Umbilical cord (tissue), 2 donors: Measurements from ENCODE around the gene CNPY4. TPM values are rescaled to one million over a fixed set of nuclear protein-coding genes. Genes with fewer than 3 reads are reported as not detected.
A peak's percentile ranks its signal among the peaks of the same experiment; 100 is the strongest.

Source experiments
- DNase-seq: peaks from one replicate; pipeline ENCODE4 v3.0.0-alpha.2; 2015; ENCODE audit warnings: low spot score
- total RNA-seq: library from RNA; depleted of rRNA; stranded (reverse); fragments of >200 nt; gene quantifications from one replicate; pipeline ENCODE4 v1.2.3, GENCODE V29; 2014; ENCODE audit warnings: low replicate concordance; ENCODE audit not compliant: insufficient read depth

Gene CNPY4, protein sequence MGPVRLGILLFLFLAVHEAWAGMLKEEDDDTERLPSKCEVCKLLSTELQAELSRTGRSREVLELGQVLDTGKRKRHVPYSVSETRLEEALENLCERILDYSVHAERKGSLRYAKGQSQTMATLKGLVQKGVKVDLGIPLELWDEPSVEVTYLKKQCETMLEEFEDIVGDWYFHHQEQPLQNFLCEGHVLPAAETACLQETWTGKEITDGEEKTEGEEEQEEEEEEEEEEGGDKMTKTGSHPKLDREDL
- 33.0 TPM for total RNA-seq

DNA sequence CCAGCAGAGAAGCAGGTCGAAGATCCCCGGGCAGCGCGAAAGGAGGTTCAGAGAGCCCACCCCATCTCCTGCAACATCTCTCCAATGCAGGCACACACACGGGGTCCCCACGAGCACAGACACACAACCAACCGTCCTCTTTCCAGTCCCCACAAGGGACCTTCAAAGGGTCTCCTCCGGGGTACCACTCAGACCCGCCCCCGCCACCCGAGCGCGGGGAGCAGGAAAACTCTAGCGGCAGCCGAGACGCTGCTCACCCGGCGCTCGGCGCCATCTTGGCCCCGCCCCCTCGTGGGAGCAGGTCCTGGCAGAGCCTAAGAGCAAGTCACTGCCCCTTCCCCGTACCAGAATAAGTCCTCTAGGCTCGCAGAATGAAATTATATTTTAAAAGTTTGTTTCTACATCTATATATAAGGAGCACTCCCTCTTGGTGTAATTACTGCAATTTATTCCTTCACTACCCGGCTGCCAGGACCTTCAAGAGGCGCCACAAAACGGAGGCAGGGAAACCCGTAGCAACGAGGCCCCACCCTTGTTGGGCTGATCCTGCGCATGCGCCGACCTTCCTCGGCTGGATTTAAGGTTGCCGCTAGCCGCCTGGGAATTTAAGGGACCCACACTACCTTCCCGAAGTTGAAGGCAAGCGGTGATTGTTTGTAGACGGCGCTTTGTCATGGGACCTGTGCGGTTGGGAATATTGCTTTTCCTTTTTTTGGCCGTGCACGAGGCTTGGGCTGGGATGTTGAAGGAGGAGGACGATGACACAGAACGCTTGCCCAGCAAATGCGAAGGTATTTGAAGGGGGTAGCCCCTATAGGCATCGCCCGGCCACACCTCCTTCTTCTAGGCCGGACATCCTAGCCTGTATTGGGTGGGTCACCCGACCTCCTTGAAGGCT lies at the start of gene CNPY4, which contains the start of gene TAF6:
Gene CNPY4 (plus strand): TSS at position 563 of the 898 bp plus-strand sequence. CDS start 111 bp downstream, at position 674.
Gene TAF6 (minus strand): TSS at position 287 of the 898 bp plus-strand sequence. CDS start 5,149 bp downstream, outside the sequence.
- peak; percentile 98 for DNase-seq

GRCh38 chr7:100069991-100070390 lies 49.4 kb upstream of the CNPY4 start:
- no peak for DNase-seq

DNA sequence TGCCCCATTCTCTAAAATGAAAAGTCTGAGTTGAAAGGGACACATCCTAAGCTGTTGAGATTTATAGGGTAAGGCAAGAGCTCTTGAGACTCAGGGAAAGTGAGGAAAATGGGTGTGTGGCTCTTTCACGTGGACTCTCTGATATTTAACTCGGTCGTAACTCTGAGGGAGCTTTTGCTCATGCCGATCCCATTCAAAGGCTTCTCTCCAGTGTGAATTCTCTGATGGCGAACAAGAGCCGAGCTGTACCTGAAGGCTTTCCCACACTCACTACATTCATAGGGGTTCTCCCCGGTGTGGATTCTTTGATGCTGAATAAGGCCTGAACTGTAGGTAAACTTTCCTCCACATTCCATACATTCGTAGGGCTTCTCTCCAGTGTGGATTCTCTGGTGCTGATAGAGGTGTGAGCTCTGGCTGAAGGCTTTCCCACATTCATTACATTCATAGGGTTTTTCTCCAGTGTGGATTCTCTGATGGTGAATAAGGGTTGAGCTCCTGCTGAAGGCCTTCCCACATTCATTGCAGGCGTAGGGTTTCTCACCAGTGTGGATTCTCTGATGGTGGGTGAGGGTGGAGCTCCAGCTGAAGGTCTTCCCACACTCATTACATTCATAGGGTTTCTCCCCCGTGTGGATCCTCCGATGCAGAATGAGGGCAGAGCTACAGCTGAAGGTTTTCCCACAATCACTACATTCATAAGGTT lies 48.3 kb upstream of the CNPY4 start:
- DNase-seq: no peak

DNA sequence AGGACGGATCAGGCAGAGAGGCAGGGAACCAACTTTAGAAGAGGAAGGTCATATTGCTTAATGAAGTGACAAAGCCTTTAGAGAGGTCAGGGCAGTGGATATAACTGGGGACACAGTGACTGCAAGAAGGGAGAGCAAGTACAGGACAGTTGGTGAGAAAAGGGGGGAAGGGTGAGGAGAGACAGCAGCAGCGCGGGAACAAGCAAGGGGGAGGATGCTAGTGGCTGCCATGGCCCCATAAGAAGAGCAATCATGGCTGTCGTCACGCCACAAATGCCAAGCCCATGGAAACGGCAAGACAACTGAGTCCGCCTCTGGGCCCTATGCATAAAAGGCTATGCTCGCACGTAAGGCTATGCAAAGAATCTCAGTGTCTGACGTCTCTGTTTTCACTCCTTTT lies 47.0 kb upstream of the CNPY4 start:
- DNase-seq: no peak

GRCh38 chr7:100074841-100075240 lies 44.6 kb upstream of the CNPY4 start:
- no peak for DNase-seq

DNA sequence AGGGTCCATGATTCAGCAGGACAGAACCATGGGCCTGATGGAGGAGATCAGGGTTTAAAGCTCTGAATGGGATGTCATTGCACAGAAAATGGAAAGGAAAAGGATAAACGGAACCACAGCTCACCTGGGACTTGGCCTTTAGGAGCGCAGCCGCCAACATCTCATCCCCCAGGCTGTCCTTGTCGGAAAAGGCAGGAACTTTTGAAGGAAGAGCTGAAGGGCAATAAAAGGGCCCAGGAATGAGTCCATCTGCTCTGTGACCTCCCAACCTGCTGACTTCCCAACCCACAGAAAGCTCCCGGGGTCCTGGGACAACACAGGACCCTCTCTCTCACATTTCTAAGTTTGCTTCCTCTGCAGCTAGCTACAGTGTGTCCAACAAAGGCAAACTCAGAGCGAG lies 44.0 kb upstream of the CNPY4 start:
- DNase-seq: no peak

- DNase-seq: no peak
Measured at GRCh38 chr7:100077205-100077604, 42.2 kb upstream of the CNPY4 start.

- DNase-seq: no peak
Measured at GRCh38 chr7:100079024-100079560, 40.3 kb upstream of the CNPY4 start.

DNA sequence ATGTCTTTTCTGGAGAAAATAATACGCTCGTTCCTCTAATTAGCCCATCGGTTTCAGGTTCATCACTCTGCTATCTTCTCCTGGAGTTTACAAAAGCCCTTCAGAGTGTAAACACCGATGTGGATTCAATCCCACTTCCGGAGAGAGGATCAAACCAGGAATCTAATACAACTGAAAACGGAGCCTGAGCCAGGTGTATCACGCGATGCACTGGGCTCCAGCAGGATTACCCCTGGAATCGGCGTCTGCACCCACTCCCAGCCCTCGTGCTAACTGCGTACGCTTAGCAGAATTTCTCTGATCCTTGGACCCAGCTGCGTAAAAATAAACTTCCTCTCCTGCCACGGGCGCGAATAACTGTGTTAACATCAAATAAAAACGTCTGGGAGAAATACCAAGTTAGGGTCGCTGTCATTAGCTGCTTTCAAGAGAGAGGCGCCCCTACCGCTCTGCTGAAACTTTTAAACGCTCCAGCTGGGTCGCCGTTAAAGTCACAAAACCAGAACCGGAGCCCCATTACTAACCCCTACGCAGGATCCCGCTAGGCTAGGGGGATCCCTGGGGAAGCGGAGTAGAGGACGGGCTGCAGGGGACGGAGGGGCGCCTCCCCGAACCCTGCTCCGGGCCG lies 38.4 kb upstream of the CNPY4 start:
- no peak for DNase-seq

- peak; percentile 99 for DNase-seq
Measured at GRCh38 chr7:100081535-100082102, 37.8 kb upstream of the CNPY4 start, which contains the start of gene ZNF3. Gene ZNF3, minus strand, starts transcription at chr7:100081723. Its CDS starts 4,366 bp downstream, at chr7:100077357.

DNA sequence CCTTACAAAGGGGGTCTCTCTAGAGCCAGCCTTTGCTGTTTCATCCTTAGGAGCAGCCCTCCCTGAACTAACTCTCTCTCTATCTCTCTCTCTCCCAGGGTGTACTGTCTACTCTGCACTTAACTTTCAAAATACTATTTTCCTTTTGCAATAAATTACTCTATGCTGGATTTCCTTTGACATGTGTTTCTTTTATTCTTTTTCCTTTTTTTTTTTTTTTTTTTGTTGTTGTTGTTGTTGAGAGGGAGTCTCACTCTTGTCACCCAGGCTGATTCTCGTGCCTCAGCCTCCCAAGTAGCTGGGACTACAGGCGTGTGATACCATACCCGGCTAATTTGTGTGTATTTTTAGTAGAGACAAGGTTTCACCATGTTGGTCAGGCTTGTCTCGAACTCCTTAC lies 36.5 kb upstream of the CNPY4 start:
- DNase-seq: no peak

- DNase-seq: no peak
Measured at GRCh38 chr7:100085515-100085914, 33.9 kb upstream of the CNPY4 start.

GRCh38 chr7:100087055-100087750 lies 32.2 kb upstream of the CNPY4 start:
- peak; percentile 96 for DNase-seq

- DNase-seq: no peak
Measured at GRCh38 chr7:100088095-100088620, 31.3 kb upstream of the CNPY4 start.

DNA sequence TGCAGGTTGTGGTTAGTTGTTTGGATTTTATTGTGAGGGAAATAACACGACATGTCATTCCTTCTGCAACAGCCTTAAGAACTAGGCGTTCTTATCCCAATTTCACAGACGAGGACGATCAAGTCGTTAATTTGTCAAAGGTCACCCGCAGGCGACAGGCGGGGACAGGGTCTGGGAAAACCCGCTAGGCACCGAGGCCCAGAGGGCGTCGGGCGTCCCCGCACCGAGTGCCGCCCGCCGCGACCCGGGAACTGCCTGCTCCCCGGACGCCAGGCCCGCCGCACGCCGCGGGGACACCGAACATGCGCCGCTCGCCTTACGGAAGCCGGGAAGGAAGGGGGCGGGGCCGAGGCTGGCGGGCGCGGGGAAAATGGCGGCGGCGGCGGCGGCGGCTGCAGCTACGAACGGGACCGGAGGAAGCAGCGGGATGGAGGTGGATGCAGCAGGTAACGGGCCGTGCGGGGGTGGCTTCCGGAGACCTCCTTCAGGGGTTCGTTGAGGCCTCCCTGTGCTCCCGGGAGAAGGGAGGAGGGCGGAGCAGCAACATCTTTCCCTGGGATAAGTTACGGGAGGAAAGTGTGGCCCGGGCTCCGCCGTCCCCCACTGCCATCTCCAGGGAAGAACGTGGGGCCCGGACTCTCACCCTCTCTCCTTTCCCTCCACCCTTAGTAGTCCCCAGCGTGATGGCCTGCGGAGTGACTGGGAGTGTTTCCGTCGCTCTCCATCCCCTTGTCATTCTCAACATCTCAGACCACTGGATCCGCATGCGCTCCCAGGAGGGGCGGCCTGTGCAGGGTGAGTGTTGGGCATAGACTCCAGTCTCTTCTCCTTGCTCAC lies 30.6 kb upstream of the CNPY4 start, which contains the start of gene COPS6:
Gene COPS6 (plus strand): TSS at position 349 of the 837 bp plus-strand sequence. CDS start 22 bp downstream, at position 371.
- DNase-seq: peak; percentile 78

DNA sequence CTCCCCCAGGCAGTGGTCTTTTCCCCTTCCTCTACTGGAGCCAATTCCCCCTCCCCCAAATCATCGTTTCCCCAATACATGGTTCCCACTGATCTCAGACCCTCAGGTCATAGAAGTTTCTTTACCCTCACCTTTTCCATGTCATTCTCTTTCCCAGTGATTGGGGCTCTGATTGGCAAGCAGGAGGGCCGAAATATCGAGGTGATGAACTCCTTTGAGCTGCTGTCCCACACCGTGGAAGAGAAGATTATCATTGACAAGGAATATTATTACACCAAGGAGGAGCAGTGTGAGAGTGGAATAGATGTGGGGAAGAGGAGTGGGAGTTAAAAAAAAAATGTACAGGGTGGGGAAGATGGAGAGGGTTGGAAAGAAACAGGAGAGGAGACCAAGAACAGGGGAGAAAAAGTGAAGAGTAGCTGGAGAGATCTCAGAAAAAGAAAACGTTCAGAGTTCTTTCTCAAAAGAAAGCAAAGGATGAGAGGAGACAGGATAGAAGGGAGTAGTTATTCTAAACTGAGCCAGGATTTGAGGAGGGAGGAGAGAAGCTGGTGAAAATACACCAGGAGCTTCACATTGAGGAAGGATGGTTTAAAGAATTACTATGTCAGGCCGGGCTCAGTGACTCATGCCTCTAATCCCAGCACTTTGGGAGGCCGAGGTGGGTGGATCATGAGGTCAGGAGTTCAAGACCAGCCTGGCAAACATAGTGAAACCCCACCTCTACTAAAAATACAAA lies 29.8 kb upstream of the CNPY4 start:
- peak; percentile 62 for DNase-seq

DNA sequence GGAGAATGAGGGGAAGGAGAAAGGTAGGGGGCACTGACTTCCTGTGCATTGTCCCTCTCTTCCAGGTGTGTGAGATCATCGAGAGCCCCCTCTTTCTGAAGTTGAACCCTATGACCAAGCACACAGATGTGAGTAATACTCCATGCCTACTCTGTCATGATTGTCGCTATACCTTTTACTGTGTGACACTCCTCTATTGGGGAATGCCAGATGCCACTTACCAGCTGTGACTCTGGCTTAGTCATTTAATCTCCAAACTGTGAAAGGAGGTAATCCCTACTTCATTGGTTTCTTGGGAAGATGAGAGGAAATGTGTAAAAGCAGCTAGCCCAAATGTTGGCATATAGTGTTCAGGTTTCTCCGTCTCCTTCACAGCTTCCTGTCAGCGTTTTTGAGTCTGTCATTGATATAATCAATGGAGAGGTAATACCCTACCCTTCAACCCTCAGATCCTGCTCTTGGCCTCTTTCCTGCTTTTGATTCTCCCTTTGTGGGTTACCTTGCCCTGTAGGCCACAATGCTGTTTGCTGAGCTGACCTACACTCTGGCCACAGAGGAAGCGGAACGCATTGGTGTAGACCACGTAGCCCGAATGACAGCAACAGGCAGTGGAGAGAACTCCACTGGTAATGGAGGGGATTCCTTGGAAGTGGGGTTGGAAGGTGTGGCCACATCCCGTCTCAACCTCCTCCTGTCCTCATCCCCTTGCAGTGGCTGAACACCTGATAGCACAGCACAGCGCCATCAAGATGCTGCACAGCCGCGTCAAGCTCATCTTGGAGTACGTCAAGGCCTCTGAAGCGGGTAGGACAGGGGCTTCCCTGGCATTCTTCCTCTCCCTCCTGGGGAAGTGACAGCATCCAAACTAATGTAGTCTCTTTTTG lies 28.7 kb upstream of the CNPY4 start:
- no peak for DNase-seq
